ENCODE measurements around the gene HMGCS2.

The HMGCS2 gene

DNA sequence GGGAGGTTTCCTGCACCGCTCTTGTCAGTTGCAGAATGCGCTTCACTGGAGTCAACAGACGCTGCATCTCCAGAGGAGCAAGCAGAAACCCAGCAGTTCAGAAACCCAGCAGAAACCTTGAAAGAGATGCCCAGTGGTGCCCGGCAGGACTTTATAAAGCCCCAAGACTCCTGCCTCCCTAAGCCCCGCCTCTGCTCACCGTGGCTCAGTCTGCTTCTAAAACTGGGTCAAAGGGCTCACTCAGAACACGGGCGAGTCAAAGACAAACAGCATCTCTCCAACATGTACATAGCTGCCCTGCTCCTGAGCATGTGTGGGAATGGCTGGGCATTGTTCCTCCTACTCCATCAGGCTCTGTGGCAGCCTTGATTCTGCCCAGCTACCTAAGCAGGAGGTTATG, at the start of gene HMGCS2:
TSS of gene HMGCS2 (minus strand) at position 128 of the 400 bp plus-strand sequence. CDS start at position 67, 61 bp downstream.
- DNase-seq: no peak

DNA sequence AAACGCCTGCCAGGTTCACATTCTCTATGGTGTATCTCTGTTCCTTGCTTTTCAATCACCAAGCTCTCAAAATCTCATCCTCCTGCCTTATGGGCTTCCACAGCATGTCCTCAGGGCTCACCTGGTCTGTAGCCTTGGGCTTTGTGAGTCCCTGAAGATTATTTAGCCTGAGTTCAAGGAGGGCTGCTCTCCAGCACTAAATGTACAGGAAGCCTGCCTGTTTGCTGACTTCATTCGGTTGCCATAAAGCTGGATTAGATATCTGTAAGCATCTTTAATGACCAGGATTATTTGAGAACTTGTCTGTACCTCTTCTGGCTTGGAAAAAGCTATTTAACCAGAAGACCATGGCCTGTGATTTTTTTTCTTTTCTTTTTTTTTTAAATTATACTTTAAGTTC, 49.5 kb upstream of the HMGCS2 start:
- no peak for DNase-seq

GRCh38 chr1:119816407-119816806, 47.7 kb upstream of the HMGCS2 start:
- DNase-seq: no peak

DNA sequence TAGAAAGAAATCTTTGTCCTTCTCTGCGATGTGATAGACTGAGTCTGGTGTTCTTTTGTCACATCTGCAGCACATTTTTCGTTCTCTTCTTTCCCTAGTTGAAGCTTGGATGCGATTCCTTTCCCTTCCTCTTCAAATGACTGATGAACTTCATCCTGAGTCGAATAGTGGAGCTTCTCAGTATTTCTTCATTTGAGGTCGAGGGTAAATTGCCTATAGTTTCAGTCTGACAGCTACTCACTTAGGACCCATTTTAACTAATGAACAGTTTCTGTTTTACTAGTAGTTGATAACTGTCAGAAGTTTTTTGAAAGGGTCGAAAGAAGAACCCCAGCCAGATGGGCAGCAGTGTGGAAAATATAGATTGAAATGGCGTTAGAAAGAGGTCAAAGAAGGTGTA, 47.2 kb upstream of the HMGCS2 start:
- no peak for DNase-seq

DNA sequence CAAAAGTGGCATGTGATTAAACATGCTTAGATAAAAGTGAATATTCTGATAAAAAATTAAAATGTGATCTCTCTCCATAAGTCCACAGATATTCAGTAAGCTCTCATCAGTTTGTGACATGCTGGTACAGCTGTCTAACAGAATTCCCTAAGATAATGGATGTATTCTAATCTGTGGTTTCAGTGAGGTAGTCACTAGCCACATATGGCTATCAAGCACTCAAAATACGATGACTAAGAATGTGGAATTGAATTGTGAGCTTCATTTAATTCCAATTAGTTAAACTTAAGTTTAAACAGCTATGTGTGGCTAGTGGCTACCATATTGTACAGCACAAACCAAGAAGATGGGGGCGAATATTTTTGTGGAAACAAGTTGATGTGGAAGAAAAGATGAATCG, 46.7 kb upstream of the HMGCS2 start:
- no peak for DNase-seq

DNA sequence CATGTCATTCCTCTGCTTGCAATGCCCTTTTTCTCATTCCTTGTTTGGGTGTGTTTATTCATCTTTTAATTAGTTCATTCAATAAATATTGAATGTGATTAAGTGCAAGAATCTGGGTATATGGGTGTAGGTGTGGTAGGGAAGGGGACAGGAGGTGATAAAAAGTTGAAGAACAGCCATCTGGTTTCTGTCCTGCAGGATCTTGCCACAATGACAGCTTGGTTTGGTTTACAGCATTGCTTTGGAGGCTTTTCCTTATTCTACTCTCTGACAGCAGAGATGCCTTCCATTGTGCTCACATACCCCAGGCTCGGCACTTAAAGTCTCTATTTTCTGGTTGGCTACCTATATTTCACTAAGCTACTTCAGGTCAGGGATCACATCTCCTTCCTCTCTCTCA, 45.6 kb upstream of the HMGCS2 start:
- DNase-seq: no peak

- DNase-seq: no peak
Observed at GRCh38 chr1:119811985-119812557, 43.4 kb upstream of the HMGCS2 start.

DNA sequence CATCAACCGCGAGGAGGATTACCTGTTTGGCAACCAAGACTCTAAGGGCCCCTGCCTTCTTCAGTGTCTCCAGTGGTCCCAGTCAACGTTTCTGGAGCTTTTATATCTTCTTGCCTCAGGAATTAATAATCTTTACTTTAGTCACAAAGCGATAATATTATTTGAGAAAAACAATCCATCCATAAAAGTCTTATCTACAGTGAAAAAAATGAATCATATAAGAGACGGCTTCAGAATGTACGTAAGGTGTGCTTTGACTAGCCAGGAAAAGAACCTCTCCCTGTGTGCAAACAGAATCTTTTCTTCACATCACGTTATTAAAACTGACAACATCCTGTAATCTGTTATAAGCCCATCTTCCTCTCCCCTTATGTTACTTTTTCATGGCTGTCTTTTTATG, 42.7 kb upstream of the HMGCS2 start, which contains the start of gene REG4:
TSS of gene REG4 (minus strand) at position 74 of the 400 bp plus-strand sequence. CDS start 2,691 bp downstream, outside the sequence.
- DNase-seq: no peak

GRCh38 chr1:119808972-119809550, 40.4 kb upstream of the HMGCS2 start:
- peak; percentile 56 for DNase-seq

- no peak for DNase-seq
Observed at GRCh38 chr1:119808491-119808890, 39.8 kb upstream of the HMGCS2 start.

GRCh38 chr1:119806489-119806888, 37.8 kb upstream of the HMGCS2 start:
- DNase-seq: no peak

DNA sequence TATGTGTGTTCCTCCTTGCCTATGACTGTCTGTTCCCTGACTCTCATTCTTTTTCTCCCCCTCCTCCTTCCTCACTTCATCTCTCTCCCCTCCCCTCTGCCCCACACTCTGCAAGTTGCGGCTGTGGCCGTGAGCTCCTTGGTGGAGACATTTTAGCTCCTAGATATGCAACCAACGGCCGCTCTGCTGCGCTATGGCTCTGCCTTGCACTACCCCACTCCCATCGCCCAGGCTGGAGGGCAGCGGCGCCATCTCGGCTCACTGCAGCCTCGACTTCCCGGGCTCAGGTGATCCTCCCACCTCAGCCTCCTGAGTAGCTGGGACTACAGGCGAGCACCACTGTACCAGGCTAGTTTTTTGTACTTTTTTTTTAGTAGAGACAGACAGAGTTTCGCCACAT, 37.0 kb upstream of the HMGCS2 start:
- DNase-seq: no peak

GRCh38 chr1:119805247-119805646, 36.5 kb upstream of the HMGCS2 start:
- DNase-seq: no peak

DNA sequence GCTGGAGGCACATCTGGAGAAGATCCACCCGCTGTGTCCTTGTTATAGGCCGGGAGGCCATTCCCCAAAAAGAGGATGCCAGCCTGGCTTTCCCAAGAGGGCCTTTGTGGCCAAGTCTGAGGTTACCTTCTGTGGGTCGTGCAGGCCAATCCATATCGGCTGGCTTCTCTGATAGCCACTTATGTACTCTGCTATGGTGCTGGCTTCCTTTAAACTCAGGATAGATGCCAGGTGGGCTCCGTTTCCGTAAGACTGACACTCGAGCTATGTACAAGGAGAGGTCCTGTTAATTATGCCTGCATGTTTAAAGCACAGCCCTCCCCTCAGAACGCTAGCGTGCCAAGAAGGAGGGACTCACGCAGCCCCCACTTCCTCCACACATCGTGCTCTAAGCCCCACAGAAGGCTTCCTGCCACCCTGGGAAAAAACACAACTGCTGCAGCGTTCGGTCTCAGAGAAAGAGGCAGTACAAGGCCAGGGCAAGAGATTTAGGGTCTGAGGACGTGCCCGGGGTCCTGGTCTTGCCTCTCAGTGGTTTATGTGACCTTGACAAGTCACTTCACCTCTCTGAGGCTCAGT, 31.0 kb upstream of the HMGCS2 start:
- DNase-seq: no peak

DNA sequence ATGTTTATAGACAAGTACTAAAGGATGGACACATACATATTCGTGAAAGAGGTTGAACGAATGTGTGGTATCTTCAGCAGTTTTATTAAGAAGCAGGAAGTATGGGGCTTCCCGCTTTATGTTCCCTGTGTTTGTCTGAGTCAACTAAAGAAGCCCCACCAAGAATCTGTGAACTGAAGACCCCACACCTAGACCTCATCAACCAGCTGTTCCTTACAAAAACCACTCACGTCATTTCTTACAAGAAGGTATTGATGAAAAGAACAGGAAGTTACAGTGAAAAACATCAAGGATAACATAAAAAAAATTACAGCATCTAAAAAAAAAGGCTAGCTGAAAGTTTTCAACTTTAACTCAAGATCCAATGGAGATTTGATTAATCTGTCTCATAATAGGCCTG, 30.3 kb upstream of the HMGCS2 start:
- no peak for DNase-seq

DNA sequence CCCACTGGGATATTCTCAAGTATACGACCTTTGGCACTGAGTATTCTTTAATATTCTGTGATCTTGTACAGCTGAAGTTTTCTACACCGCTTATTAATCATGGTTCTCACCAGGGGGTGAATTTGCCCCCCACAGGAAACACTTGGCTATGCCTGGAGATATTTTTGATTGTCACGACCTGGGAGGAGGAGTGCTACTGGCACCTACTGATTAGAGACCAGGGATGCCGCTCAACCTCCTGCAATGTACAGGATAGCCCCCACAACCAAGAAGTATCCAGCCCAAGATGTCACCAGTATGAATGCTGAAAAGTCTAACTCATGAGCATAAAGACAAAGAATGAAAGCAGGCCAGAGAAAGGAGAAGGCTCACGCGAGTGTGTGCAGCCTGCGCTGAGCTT, 28.9 kb upstream of the HMGCS2 start:
- DNase-seq: no peak

GRCh38 chr1:119797162-119797561, 28.5 kb upstream of the HMGCS2 start:
- DNase-seq: no peak

DNA sequence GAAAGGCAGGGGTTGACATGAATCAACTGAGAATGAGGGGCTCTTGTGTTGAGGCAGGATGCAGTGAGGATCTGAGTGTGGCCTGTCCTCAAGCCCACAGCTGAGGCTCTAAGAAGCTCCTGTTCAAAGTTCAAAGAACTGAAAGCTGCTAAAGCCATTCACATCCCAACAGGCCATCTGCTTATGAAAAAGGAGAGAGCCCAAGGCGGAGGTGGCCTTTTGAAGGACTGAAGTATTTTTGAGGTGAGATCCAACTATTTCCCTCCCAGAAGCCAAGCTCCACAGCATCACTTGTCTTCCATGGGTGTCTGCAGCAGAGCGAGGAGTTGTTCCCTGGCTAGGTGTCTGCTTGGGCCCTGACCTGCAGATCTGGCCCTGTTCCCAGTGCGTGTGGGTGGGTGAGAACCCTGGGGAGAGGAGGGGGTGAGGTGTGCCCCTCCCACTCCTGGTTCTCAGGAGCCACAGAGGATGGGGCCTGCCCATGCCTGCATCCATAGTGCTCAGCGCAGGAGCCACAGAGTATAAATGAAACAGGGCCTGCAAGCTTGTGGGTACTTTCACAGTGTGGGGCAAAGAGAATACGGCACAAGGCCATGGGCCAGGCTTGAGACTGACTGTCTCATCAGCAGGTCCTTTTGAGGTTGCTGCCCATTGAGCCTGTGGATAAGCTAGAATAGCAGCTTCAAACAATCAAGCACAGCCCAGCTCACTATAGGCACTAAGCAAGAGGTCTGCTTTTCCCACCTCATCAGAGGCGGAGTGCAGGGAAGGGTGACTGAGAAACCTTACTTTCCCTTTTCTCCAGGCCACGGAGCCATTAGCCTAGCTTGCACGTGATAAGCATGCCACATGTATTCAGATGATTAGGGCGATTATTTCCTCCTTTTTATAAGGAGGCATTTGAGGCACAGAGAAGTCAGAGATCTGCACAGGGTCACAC, 26.8 kb upstream of the HMGCS2 start:
- DNase-seq: no peak

DNA sequence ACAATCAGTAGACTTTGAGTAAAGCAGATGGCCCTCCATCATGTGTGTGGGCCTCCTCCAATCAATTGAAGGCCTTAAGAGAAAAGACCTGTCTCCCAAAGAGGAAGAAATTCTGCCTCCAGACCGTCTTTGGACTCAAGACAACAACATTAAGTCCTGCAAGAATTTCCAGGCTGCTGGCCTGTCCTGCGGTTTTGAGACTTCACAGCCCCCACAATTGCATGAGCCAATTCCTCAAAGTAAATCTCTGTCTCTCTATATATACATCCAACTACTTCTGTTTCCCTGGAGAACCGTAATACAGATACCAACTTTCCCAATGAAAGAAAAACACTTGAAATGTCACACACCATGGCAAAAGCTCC, 26.2 kb upstream of the HMGCS2 start:
- no peak for DNase-seq

GRCh38 chr1:119794230-119794875, 25.6 kb upstream of the HMGCS2 start:
- no peak for DNase-seq

GRCh38 chr1:119791377-119791776, 22.7 kb upstream of the HMGCS2 start:
- DNase-seq: no peak

GRCh38 chr1:119790451-119791198, 21.9 kb upstream of the HMGCS2 start:
- no peak for DNase-seq

All from MV-4-11 (cell line).